Measurements from ENCODE around the gene SHTN1. TPM values are rescaled to one million over a fixed set of nuclear protein-coding genes. Genes with fewer than 3 reads are reported as not detected.

SHTN1 gene
- total RNA-seq, 1 experiment from 2014 or later = 67.8 TPM

DNA sequence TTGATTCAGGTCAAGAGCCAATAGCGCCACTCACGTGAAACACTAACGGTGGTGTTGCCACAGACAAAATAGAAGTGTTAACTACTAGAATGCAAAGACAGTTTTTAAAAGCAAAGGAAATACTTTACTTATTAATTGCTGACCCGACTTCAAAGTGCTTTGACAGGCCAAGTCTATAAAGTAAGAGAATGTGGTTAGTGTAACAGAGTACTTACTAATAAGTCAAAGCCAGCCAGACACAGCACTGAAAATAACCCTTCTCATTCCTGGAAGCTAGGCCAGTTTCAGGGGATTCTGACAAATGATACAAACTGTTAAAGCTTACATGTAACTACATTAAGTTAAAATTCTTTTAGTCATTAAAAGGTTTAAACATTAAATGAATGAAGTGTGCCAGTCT lies 105.4 kb downstream of the SHTN1 start:
- H3K4me3 ChIP-seq (ENCODE audit: low read depth in 2 of 2, low read length in 2 of 2) = no peak overlapping the region
- in situ Hi-C loops (cut with HindIII; ENCODE audit: low pct_unique_long_range_greater_than_20kb, low sequenced_read_pairs) = no loop called here
- no peaks in the 10 kb centered on the region for H3K27me3 ChIP-seq (ENCODE audit: control insufficient read depth, insufficient read depth, low read length)
- no TSS peak for BruUV-seq (replicated peaks)
- H3K36me3 ChIP-seq (ENCODE audit: control insufficient read depth, insufficient read depth, low read length) = peaks cover 20% of the 10 kb centered on the region
- H3K9me3 ChIP-seq (ENCODE audit: control insufficient read depth, insufficient read depth, low read depth, low read length) = no peaks in the 10 kb centered on the region
- ChIA-PET POLR2A (no interaction called here), CTCF (no interaction called here)
- no peak for DNase-seq (ENCODE audit: low read depth, low spot score)
- no peaks in the 10 kb centered on the region for H3K4me1 ChIP-seq (ENCODE audit: control insufficient read depth, insufficient read depth, low read length)
- no peak for ATAC-seq
- intact Hi-C loops (cut with micrococcal nuclease; ENCODE audit: unreplicated experiment) = no loop called here
- TF ChIP-seq POLR2AphosphoS5 (IDR thresholded peaks at IDR 0.05; ENCODE audit: low read depth, low read length) (no peak), TCF7L2 (IDR thresholded peaks at IDR 0.05; ENCODE audit: low read depth, low read length) (no peak), SIN3A (IDR thresholded peaks at IDR 0.05; ENCODE audit: borderline replicate concordance, insufficient read depth, low read depth, low read length) (no peak)
- TF ChIP-seq, protein P1, sequence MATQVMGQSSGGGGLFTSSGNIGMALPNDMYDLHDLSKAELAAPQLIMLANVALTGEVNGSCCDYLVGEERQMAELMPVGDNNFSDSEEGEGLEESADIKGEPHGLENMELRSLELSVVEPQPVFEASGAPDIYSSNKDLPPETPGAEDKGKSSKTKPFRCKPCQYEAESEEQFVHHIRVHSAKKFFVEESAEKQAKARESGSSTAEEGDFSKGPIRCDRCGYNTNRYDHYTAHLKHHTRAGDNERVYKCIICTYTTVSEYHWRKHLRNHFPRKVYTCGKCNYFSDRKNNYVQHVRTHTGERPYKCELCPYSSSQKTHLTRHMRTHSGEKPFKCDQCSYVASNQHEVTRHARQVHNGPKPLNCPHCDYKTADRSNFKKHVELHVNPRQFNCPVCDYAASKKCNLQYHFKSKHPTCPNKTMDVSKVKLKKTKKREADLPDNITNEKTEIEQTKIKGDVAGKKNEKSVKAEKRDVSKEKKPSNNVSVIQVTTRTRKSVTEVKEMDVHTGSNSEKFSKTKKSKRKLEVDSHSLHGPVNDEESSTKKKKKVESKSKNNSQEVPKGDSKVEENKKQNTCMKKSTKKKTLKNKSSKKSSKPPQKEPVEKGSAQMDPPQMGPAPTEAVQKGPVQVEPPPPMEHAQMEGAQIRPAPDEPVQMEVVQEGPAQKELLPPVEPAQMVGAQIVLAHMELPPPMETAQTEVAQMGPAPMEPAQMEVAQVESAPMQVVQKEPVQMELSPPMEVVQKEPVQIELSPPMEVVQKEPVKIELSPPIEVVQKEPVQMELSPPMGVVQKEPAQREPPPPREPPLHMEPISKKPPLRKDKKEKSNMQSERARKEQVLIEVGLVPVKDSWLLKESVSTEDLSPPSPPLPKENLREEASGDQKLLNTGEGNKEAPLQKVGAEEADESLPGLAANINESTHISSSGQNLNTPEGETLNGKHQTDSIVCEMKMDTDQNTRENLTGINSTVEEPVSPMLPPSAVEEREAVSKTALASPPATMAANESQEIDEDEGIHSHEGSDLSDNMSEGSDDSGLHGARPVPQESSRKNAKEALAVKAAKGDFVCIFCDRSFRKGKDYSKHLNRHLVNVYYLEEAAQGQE (IDR thresholded peaks at IDR 0.05; ENCODE audit: insufficient read depth in 1 of 2, low read depth in 2 of 2, low read length in 1 of 2) = no peak
- TF ChIP-seq, protein P2, sequence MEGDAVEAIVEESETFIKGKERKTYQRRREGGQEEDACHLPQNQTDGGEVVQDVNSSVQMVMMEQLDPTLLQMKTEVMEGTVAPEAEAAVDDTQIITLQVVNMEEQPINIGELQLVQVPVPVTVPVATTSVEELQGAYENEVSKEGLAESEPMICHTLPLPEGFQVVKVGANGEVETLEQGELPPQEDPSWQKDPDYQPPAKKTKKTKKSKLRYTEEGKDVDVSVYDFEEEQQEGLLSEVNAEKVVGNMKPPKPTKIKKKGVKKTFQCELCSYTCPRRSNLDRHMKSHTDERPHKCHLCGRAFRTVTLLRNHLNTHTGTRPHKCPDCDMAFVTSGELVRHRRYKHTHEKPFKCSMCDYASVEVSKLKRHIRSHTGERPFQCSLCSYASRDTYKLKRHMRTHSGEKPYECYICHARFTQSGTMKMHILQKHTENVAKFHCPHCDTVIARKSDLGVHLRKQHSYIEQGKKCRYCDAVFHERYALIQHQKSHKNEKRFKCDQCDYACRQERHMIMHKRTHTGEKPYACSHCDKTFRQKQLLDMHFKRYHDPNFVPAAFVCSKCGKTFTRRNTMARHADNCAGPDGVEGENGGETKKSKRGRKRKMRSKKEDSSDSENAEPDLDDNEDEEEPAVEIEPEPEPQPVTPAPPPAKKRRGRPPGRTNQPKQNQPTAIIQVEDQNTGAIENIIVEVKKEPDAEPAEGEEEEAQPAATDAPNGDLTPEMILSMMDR (IDR thresholded peaks at IDR 0.05) = no peak
- H3K27ac ChIP-seq (ENCODE audit: low read length) = no peak overlapping the region

DNA sequence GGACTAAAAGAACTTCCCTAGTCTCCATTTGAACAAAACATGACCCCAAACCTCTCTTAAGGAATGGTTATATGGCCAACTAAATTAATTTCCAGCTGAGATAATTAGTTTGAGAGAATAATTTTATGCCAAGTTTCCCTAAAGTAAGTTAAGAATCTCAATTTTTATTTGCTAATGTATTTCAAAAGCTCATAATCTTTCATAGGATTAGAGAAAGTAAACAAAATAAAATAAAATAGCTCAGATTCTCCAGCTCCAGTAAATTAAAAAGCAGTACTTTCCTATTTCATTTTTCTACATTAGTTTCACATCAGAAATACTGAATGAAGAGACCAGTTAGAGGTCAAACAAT lies 111.3 kb downstream of the SHTN1 start:
- Histone ChIP-seq H3K9me3 (ENCODE audit: control insufficient read depth, insufficient read depth, low read depth, low read length) (no peaks in the 10 kb centered on the region), H3K4me3 (ENCODE audit: low read depth in 2 of 2, low read length in 2 of 2) (no peak overlapping the region), H3K27ac (ENCODE audit: low read length) (0 out of 2 replicates have a peak overlapping the region, but pooled peaks have one; percentile 14), H3K36me3 (ENCODE audit: control insufficient read depth, insufficient read depth, low read length) (peaks cover 2% of the 10 kb centered on the region; the same call in 1 of the 2 replicates), H3K4me1 (ENCODE audit: control insufficient read depth, insufficient read depth, low read length) (peaks cover 24% of the 10 kb centered on the region), H3K27me3 (ENCODE audit: control insufficient read depth, insufficient read depth, low read length) (no peaks in the 10 kb centered on the region)
- ChIA-PET CTCF (no interaction called here), POLR2A (no interaction called here)
- DNase-seq (ENCODE audit: low read depth, low spot score) = no peak
- BruUV-seq (replicated peaks) = no TSS peak
- no peak for ATAC-seq
- intact Hi-C loops (cut with micrococcal nuclease; ENCODE audit: unreplicated experiment) (no loop called here), in situ Hi-C loops (cut with HindIII; ENCODE audit: low pct_unique_long_range_greater_than_20kb, low sequenced_read_pairs) (no loop called here)
- TF ChIP-seq TCF7L2 (IDR thresholded peaks at IDR 0.05; ENCODE audit: low read depth, low read length) = no peak
- TF ChIP-seq, protein P2 (IDR thresholded peaks at IDR 0.05) = no peak
